ENCODE results near the gene FLAD1. TPM values are rescaled to one million over a fixed set of nuclear protein-coding genes. Genes with fewer than 3 reads are reported as not detected.

Gene FLAD1
- 24.9 TPM for polyA plus RNA-seq (2013, experiment 1 of 2; ENCODE audit: insufficient read length)
- polyA plus RNA-seq (2013, experiment 2 of 2; ENCODE audit: insufficient read length): 24.2 TPM

- DNase-seq: peak; percentile 100
These were observed at the start of gene FLAD1 for GRCh38 chr1:154982897-154983648. Gene FLAD1 (plus strand): TSS chr1:154983344. CDS start chr1:154983695, 351 bp downstream.

GRCh38 chr1:154934358-154934948, 48.7 kb upstream of the FLAD1 start:
- DNase-seq: no peak

GRCh38 chr1:154935749-154936554, 47.2 kb upstream of the FLAD1 start:
- no peak for DNase-seq

- DNase-seq: peak; percentile 97
These were observed 46.5 kb upstream of the FLAD1 start, which contains the start of gene PMVK for GRCh38 chr1:154936555-154937084. Gene PMVK (minus strand): TSS chr1:154936719. CDS start chr1:154936685, 34 bp downstream.

- DNase-seq: peak; percentile 95
These were observed 45.8 kb upstream of the FLAD1 start for GRCh38 chr1:154937085-154937987.

GRCh38 chr1:154937988-154938386, 45.2 kb upstream of the FLAD1 start:
- DNase-seq: no peak

GRCh38 chr1:154938604-154939399, 44.3 kb upstream of the FLAD1 start:
- no peak for DNase-seq

- no peak for DNase-seq
These were observed 43.0 kb upstream of the FLAD1 start for GRCh38 chr1:154940213-154940560.

- DNase-seq: no peak
These were observed 42.4 kb upstream of the FLAD1 start for GRCh38 chr1:154940651-154941194.

GRCh38 chr1:154941333-154942013, 41.7 kb upstream of the FLAD1 start:
- no peak for DNase-seq

- DNase-seq: no peak
These were observed 39.3 kb upstream of the FLAD1 start for GRCh38 chr1:154943649-154944400.

- DNase-seq: no peak
These were observed 38.6 kb upstream of the FLAD1 start for GRCh38 chr1:154944401-154945159.

GRCh38 chr1:154945160-154945961, 37.8 kb upstream of the FLAD1 start:
- DNase-seq: no peak

GRCh38 chr1:154945962-154946850, 36.9 kb upstream of the FLAD1 start:
- DNase-seq: no peak

GRCh38 chr1:154948079-154948478, 35.1 kb upstream of the FLAD1 start:
- no peak for DNase-seq

GRCh38 chr1:154951901-154952657, 31.1 kb upstream of the FLAD1 start:
- no peak for DNase-seq
